HG03175 (cell line): ENCODE measurements around the gene PTMA.
"Not testable (repeated sequence)": the region's sequence is repeated elsewhere in the genome, so short reads cannot be mapped to it uniquely, and the experiment has no call there.

ENCODE experiments used
- ATAC-seq: cut with Tn5 transposase; IDR thresholded peaks from one replicate; pipeline ENCODE4 v1.9.1; 2021; ENCODE audit warnings: mild to moderate bottlenecking, moderate library complexity; ENCODE audit not compliant: unreplicated experiment

Gene PTMA

GRCh38 chr2:231691251-231691772 is 17.0 kb upstream of the PTMA start:
- ATAC-seq: no peak

- no peak for ATAC-seq
These were observed 15.5 kb upstream of the PTMA start for GRCh38 chr2:231692847-231693246.

- no peak for ATAC-seq
These were observed 14.4 kb upstream of the PTMA start for GRCh38 chr2:231693956-231694355.

GRCh38 chr2:231696004-231696367 is 12.3 kb upstream of the PTMA start:
- ATAC-seq: no peak

GRCh38 chr2:231699006-231699405 is 9.3 kb upstream of the PTMA start:
- no peak for ATAC-seq

- no peak for ATAC-seq
These were observed 6.6 kb upstream of the PTMA start for GRCh38 chr2:231701456-231702373.

GRCh38 chr2:231704017-231704416 is 4.3 kb upstream of the PTMA start:
- ATAC-seq: no peak

GRCh38 chr2:231706731-231707624 is 1.3 kb upstream of the PTMA start:
- ATAC-seq: peak; percentile 36

- ATAC-seq: peak; percentile 3
These were observed 749 bp upstream of the PTMA start for GRCh38 chr2:231707625-231707926.

GRCh38 chr2:231708773-231709635 is 679 bp downstream of the PTMA start:
- no peak for ATAC-seq

GRCh38 chr2:231709636-231709980 is 1.3 kb downstream of the PTMA start:
- ATAC-seq: no peak

GRCh38 chr2:231709981-231710798 is 1.9 kb downstream of the PTMA start:
- ATAC-seq: peak; percentile 16

- no peak for ATAC-seq
These were observed 2.7 kb downstream of the PTMA start for GRCh38 chr2:231710799-231711676.

GRCh38 chr2:231711677-231712450 is 3.5 kb downstream of the PTMA start:
- ATAC-seq: no peak

GRCh38 chr2:231712451-231713021 is 4.2 kb downstream of the PTMA start:
- ATAC-seq: not testable (repeated sequence)

- not testable (repeated sequence) for ATAC-seq
These were observed 5.0 kb downstream of the PTMA start for GRCh38 chr2:231713406-231713729.

- peak; percentile 29 for ATAC-seq
These were observed 5.7 kb downstream of the PTMA start for GRCh38 chr2:231713730-231714638.
